Activated naive CD4-positive, alpha-beta T cell treated with anti-CD3 and anti-CD28 coated beads, Interleukin-2, amount 50 U/mL, for 72 hours (primary cell): ENCODE measurements around the gene COX11. TPM values are rescaled to one million over a fixed set of nuclear protein-coding genes. Genes with fewer than 3 reads are reported as not detected.

Experiments used
- ATAC-seq, 2 donors: fragments of 150-1000 bp; cut with Tn5 transposase; 2 replicates each; pipeline ENCODE4 v1.10.0; 2021; ENCODE audit warnings: mild to moderate bottlenecking in 2 of 2, moderate library complexity in 2 of 2
- DNase-seq, 2 donors: peaks; one replicate each; pipeline ENCODE4 v3.0.0; 2021 to 2022; ENCODE audit warnings: low spot score in 2 of 2
- H3K27ac Mint-ChIP-seq, 2 donors: one replicate each; pipeline ENCODE4 v1.8.0; 2022; ENCODE audit warnings: mild to moderate bottlenecking in 2 of 2, mixed read lengths in 2 of 2
- H3K36me3 Mint-ChIP-seq, 2 donors: one replicate each; pipeline ENCODE4 v1.8.0; 2022; ENCODE audit warnings: mixed read lengths in 2 of 2
- H3K9me3 Mint-ChIP-seq, 2 donors: one replicate each; pipeline ENCODE4 v1.8.0; 2022; ENCODE audit warnings: mixed read lengths in 2 of 2
- total RNA-seq, 2 donors: library from RNA; stranded (reverse); gene quantifications; one replicate each; pipeline ENCODE4 v1.2.3, GENCODE V29; 2022

Gene COX11
- total RNA-seq, 2 donors from 2014 or later: 30.0 to 40.5 TPM

- ATAC-seq: no peak
- H3K27ac Mint-ChIP-seq: no peak overlapping the region
These were observed 33.0 kb downstream of the COX11 start for GRCh38 chr17:54935471-54935870.

GRCh38 chr17:54933921-54934320 is 34.5 kb downstream of the COX11 start:
- Mint-ChIP-seq H3K27ac (no peak overlapping the region), H3K36me3 (no peaks in the 10 kb centered on the region), H3K9me3 (no peaks in the 10 kb centered on the region)
- DNase-seq: no peak
- ATAC-seq: no peak

More at GRCh38 chr17:54935471-54935870, 33.0 kb downstream of the COX11 start:
- no peak for DNase-seq
- H3K36me3 Mint-ChIP-seq: no peaks in the 10 kb centered on the region
- H3K9me3 Mint-ChIP-seq: no peaks in the 10 kb centered on the region

GRCh38 chr17:54932711-54933110 is 35.7 kb downstream of the COX11 start:
- ATAC-seq (no peak), DNase-seq (no peak)
- Mint-ChIP-seq H3K9me3 (no peaks in the 10 kb centered on the region), H3K36me3 (no peaks in the 10 kb centered on the region), H3K27ac (no peak overlapping the region)

DNA sequence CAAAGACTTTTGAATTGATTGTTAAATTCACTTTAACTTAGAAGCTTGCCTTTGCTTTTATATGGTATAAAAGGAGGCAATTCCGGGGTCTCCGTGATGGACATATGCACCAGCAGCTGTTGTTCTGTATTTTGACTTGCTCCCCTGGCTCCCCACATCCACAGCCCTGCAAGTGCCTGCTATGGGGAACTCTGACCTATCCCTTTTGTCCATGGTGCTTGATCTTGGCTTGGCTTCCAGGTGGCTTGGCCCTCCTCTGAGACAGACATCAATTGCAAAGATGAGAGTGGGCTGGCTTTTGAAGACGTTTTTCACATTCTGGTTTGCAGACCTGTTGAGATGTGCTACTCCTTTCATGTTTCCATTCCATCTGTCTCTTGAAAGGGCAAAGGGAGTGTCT is 40.9 kb downstream of the COX11 start:
- Mint-ChIP-seq H3K36me3 (no peaks in the 10 kb centered on the region), H3K27ac (no peak overlapping the region), H3K9me3 (no peaks in the 10 kb centered on the region)
- ATAC-seq (no peak), DNase-seq (no peak)

- ATAC-seq: no peak
- no peak for DNase-seq
These were observed 44.0 kb downstream of the COX11 start for GRCh38 chr17:54924405-54924804.

GRCh38 chr17:54920819-54921218 is 47.6 kb downstream of the COX11 start:
- peaks cover 0 to 10% of the 10 kb centered on the region in 2 donors for H3K36me3 Mint-ChIP-seq
- no peak for DNase-seq
- ATAC-seq: peak in 1 of 2 donors; percentile 55
- H3K27ac Mint-ChIP-seq: no peak overlapping the region
- peaks cover 13 to 17% of the 10 kb centered on the region in 2 donors for H3K9me3 Mint-ChIP-seq

More at GRCh38 chr17:54924405-54924804, 44.0 kb downstream of the COX11 start:
- Mint-ChIP-seq H3K36me3 (no peaks in the 10 kb centered on the region), H3K9me3 (no peaks in the 10 kb centered on the region), H3K27ac (no peak overlapping the region)

DNA sequence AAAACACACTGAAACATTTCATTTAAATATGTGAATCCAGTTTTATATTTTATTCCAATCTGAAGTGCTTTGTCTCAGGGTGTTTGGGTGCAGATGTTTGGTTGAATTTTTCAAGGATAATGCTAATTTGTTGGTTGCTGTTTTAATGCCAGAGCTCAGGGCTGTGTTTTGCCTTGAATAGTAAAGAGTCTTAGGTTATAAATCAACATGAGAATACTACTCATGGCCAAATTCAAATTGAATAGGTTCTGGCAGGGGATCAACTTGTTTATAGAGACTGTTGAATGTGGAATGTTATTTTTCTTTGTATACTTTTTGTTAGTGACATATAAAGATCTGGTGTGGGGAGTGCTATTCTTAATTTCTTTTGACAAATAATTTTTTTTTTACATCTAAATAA is 49.0 kb downstream of the COX11 start:
- Mint-ChIP-seq H3K9me3 (peaks cover 13 to 17% of the 10 kb centered on the region in 2 donors), H3K36me3 (peaks cover 0 to 10% of the 10 kb centered on the region in 2 donors), H3K27ac (no peak overlapping the region)
- ATAC-seq: no peak
- DNase-seq: no peak

GRCh38 chr17:54916721-54917120 is 51.7 kb downstream of the COX11 start:
- Mint-ChIP-seq H3K36me3 (peaks cover 0 to 10% of the 10 kb centered on the region in 2 donors), H3K27ac (no peak overlapping the region), H3K9me3 (peaks cover 13 to 17% of the 10 kb centered on the region in 2 donors)
- ATAC-seq: no peak
- no peak for DNase-seq

Other genes with a start within 250 kb of the COX11 start
- gene TOM1L1, start 67.8 kb downstream of the COX11 start, total RNA-seq: 1 to 10 TPM; 1.0 to 1.7 TPM
- gene STXBP4, start 111 bp upstream of the COX11 start, total RNA-seq: 1 to 10 TPM; 2.8 to 4.6 TPM